Measurements from ENCODE around the gene HOXA9.

DNA sequence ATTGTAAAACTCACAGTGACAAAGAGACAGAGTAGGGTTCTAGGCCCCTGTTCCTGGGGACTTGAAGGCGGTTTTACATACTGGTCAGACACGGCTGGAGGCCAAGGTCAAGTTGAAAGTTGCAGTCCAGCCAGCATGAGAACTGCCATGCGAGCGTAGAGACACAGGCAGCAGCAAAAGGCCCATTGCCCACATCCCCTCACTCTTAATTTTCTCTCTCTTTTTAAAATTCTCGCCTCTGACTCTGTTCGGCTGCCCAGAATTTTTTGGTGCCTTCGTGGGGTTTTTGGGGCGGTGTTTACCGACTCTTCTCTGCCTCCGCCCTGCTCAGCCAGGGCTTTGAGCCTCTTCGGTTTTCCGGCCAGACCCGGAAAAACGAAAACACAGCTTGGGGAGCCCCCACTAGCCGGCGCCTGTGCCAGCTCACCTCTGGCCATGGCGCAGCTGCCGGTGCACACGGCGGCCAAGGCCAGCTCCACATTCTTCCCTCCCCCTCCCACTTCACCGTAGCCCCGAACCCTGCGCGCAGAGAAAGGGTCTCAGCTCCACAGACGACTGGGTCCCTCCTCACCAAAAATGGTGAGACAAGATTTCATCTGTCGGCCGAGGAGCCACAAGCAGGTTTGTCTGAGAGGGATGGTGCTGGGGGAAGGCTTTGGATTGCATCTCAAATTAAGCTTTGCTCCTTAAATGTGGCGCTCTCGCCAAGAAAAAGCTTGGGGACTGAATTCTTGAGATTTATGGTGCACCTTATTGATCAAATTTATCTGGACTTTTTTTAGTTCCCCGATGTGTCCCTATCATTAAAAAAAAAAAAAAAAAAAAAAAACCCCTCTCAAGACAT is 36.9 kb upstream of the HOXA9 start:
- TF ChIP-seq, protein P1, sequence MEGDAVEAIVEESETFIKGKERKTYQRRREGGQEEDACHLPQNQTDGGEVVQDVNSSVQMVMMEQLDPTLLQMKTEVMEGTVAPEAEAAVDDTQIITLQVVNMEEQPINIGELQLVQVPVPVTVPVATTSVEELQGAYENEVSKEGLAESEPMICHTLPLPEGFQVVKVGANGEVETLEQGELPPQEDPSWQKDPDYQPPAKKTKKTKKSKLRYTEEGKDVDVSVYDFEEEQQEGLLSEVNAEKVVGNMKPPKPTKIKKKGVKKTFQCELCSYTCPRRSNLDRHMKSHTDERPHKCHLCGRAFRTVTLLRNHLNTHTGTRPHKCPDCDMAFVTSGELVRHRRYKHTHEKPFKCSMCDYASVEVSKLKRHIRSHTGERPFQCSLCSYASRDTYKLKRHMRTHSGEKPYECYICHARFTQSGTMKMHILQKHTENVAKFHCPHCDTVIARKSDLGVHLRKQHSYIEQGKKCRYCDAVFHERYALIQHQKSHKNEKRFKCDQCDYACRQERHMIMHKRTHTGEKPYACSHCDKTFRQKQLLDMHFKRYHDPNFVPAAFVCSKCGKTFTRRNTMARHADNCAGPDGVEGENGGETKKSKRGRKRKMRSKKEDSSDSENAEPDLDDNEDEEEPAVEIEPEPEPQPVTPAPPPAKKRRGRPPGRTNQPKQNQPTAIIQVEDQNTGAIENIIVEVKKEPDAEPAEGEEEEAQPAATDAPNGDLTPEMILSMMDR (conservative IDR thresholded peaks at IDR 0.05; ENCODE audit: low read depth, low read length): no peak
- TF ChIP-seq RAD21 (IDR thresholded peaks at IDR 0.05; ENCODE audit: low read length) (no peak), POLR2A (IDR thresholded peaks at IDR 0.05; ENCODE audit: low read depth, low read length) (no peak)
- TF ChIP-seq, protein P2, sequence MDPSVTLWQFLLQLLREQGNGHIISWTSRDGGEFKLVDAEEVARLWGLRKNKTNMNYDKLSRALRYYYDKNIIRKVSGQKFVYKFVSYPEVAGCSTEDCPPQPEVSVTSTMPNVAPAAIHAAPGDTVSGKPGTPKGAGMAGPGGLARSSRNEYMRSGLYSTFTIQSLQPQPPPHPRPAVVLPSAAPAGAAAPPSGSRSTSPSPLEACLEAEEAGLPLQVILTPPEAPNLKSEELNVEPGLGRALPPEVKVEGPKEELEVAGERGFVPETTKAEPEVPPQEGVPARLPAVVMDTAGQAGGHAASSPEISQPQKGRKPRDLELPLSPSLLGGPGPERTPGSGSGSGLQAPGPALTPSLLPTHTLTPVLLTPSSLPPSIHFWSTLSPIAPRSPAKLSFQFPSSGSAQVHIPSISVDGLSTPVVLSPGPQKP (IDR thresholded peaks at IDR 0.05; ENCODE audit: borderline replicate concordance, low read depth, low read length): no peak

Data from IMR-90 (cell line).